Keratinocyte (primary cell): ENCODE data around the gene CTIF. TPM values are rescaled to one million over a fixed set of nuclear protein-coding genes. Genes with fewer than 3 reads are reported as not detected.

Source experiments
- DNase-seq: peaks from one replicate; pipeline ENCODE4 v3.0.0-alpha.2; 2011; ENCODE audit warnings: low read depth, missing footprints, low spot score
- FAIRE-seq: peaks from 2 replicates; lab custom pipeline; 2011; peaks lifted over from hg19 to GRCh38; lab: Jason Lieb, UNC
- H2AFZ ChIP-seq: 2 replicates; pipeline ENCODE4 v1.6.0; 2012; ENCODE audit warnings: low read length, control low read depth, inconsistent platforms; ENCODE audit not compliant: control insufficient read depth
- H3K27ac ChIP-seq: 2 replicates; pipeline ENCODE4 v1.5.1; 2011; ENCODE audit warnings: low read length; ENCODE audit not compliant: control insufficient read depth, insufficient read depth
- H3K27me3 ChIP-seq: 3 replicates; pipeline ENCODE4 v1.6.0; 2011; ENCODE audit warnings: low read length; ENCODE audit not compliant: control insufficient read depth, insufficient read depth; ENCODE audit errors: extremely low read depth
- H3K36me3 ChIP-seq, 2 experiments: 2 replicates in 1 of 2; 3 replicates in 1 of 2; pipeline ENCODE4 v1.5.1; 2011; ENCODE audit warnings: low read length in 2 of 2, mild to moderate bottlenecking in 1 of 2; ENCODE audit not compliant: control insufficient read depth in 2 of 2, insufficient read depth in 2 of 2; ENCODE audit errors: extremely low read depth in 1 of 2
- H3K4me1 ChIP-seq: 3 replicates; pipeline ENCODE4 v1.5.1; 2011; ENCODE audit warnings: low read length; ENCODE audit not compliant: control insufficient read depth, insufficient read depth; ENCODE audit errors: extremely low read depth
- H3K4me2 ChIP-seq: 3 replicates; pipeline ENCODE4 v1.6.0; 2011; ENCODE audit warnings: low read depth, low read length; ENCODE audit not compliant: control insufficient read depth, insufficient read depth; ENCODE audit errors: extremely low read depth
- H3K4me3 ChIP-seq, 3 experiments: fragments of 200-600 bp in 1 of 3; sonication (generic) in 1 of 3; 2 replicates in 2 of 3; 3 replicates in 1 of 3; pipeline ENCODE4 v1.5.1; 2011 to 2016; ENCODE audit warnings: low read length in 3 of 3, mild to moderate bottlenecking in 3 of 3, control low read depth in 2 of 3, inconsistent platforms in 1 of 3, low read depth in 1 of 3, mixed read lengths in 1 of 3, mixed run types in 1 of 3, moderate library complexity in 1 of 3; ENCODE audit not compliant: control insufficient read depth in 2 of 3, insufficient read depth in 2 of 3; ENCODE audit errors: extremely low read depth in 1 of 3
- H3K79me2 ChIP-seq: 2 replicates; pipeline ENCODE4 v1.6.0; 2012; ENCODE audit warnings: low read length; ENCODE audit not compliant: control insufficient read depth, insufficient read depth
- H3K9ac ChIP-seq: 3 replicates; pipeline ENCODE4 v1.6.0; 2011; ENCODE audit warnings: low read length; ENCODE audit not compliant: control insufficient read depth, insufficient read depth; ENCODE audit errors: extremely low read depth
- H3K9me1 ChIP-seq: 3 replicates; pipeline ENCODE4 v1.6.0; 2011; ENCODE audit warnings: low read length; ENCODE audit not compliant: control insufficient read depth, insufficient read depth; ENCODE audit errors: extremely low read depth
- H3K9me3 ChIP-seq: 2 replicates; pipeline ENCODE4 v1.5.1; 2012; ENCODE audit warnings: low read depth, low read length; ENCODE audit not compliant: control insufficient read depth
- H4K20me1 ChIP-seq: 3 replicates; pipeline ENCODE4 v1.6.0; 2011; ENCODE audit warnings: low read length; ENCODE audit not compliant: control insufficient read depth, insufficient read depth; ENCODE audit errors: extremely low read depth
- CTCF ChIP-seq, 3 experiments: IDR thresholded peaks in 1 of 3; conservative IDR thresholded peaks in 1 of 3; optimal IDR thresholded peaks in 1 of 3; 2 replicates in 2 of 3; 3 replicates in 1 of 3; pipeline versions ENCODE3 to v1.5.1; 2011; ENCODE audit warnings: low read length in 3 of 3, mild to moderate bottlenecking in 3 of 3, moderate library complexity in 2 of 3, control low read depth in 1 of 3, inconsistent platforms in 1 of 3; ENCODE audit not compliant: insufficient read depth in 2 of 3; ENCODE audit errors: extremely low read depth in 1 of 3
- EZH2 ChIP-seq: IDR thresholded peaks from one replicate; pipeline ENCODE4 v1.6.1; 2012; ENCODE audit warnings: inconsistent platforms, mild to moderate bottlenecking, low read length, moderate library complexity
- dilution Hi-C: fragments of 300-500 bp; cut with MboI; formaldehyde crosslinking; loops from one replicate; pipeline ENCODE4 v1.7.0; 2020; ENCODE audit warnings: low sequenced_read_pairs; ENCODE audit not compliant: extremely low pct_ligation_motif_present
- polyA plus RNA-seq, 5 experiments: library from polyadenylated mRNA; depleted of rRNA in 3 of 5; stranded (reverse) in 3 of 5; stranded (forward) in 1 of 5; unstranded in 1 of 5; fragments of >200 nt; gene quantifications; 1 replicate in 1 of 5; 2 replicates in 3 of 5; 3 replicates in 1 of 5; pipeline versions ENCODE4 v1.2.1 to v1.2.3, GENCODE V29; 2011 to 2012; ENCODE audit warnings: missing spikeins in 2 of 5, low read depth in 1 of 5, low replicate concordance in 1 of 5

CTIF gene
- polyA plus RNA-seq, 1 donor (not counting 4 experiments of a cell fraction or from before 2014, with no cell fraction given): 15.0 TPM

- DNase-seq (no peak), FAIRE-seq (no peak)
- peaks cover 2 to 5% of the 10 kb centered on the region in 2 experiments for H3K36me3 ChIP-seq
- H2AFZ ChIP-seq: no peak overlapping the region
- no peak for TF ChIP-seq EZH2
- TF ChIP-seq CTCF (optimal IDR thresholded peaks at IDR 0.05 in 1 of 3, IDR thresholded peaks at IDR 0.05 in 1 of 3, conservative IDR thresholded peaks at IDR 0.05 in 1 of 3; ENCODE audit: extremely low read depth in 1 of 3, insufficient read depth in 2 of 3, low read length in 3 of 3): no peak
- H3K4me3 ChIP-seq: no peak overlapping the region
- dilution Hi-C loops: no loop called here
- H3K4me2 ChIP-seq: no peak overlapping the region
- no peak overlapping the region for H3K27ac ChIP-seq
- no peaks in the 10 kb centered on the region for H3K9me3 ChIP-seq
- H4K20me1 ChIP-seq: no peaks in the 10 kb centered on the region
- peaks cover 3% of the 10 kb centered on the region for H3K9me1 ChIP-seq
- H3K9ac ChIP-seq: no peak overlapping the region
- H3K4me1 ChIP-seq: peaks cover 11% of the 10 kb centered on the region
- no peaks in the 10 kb centered on the region for H3K27me3 ChIP-seq
- H3K79me2 ChIP-seq: peaks cover 3% of the 10 kb centered on the region
These were observed 104.4 kb downstream of the CTIF start for GRCh38 chr18:48643262-48643661.

- no peak overlapping the region for H2AFZ ChIP-seq
- H3K9me3 ChIP-seq: no peaks in the 10 kb centered on the region
- peaks cover 2 to 5% of the 10 kb centered on the region in 2 experiments for H3K36me3 ChIP-seq
- peaks cover 3% of the 10 kb centered on the region for H3K9me1 ChIP-seq
- H3K4me3 ChIP-seq: no peak overlapping the region
- no peaks in the 10 kb centered on the region for H3K27me3 ChIP-seq
- TF ChIP-seq EZH2: no peak
- no peak for TF ChIP-seq CTCF (optimal IDR thresholded peaks at IDR 0.05 in 1 of 3, IDR thresholded peaks at IDR 0.05 in 1 of 3, conservative IDR thresholded peaks at IDR 0.05 in 1 of 3; ENCODE audit: extremely low read depth in 1 of 3, insufficient read depth in 2 of 3, low read length in 3 of 3)
- dilution Hi-C loops: no loop called here
- H3K9ac ChIP-seq: no peak overlapping the region
- H3K4me1 ChIP-seq: peaks cover 11% of the 10 kb centered on the region
- peaks cover 3% of the 10 kb centered on the region for H3K79me2 ChIP-seq
- H4K20me1 ChIP-seq: no peaks in the 10 kb centered on the region
- H3K27ac ChIP-seq: no peak overlapping the region
- H3K4me2 ChIP-seq: no peak overlapping the region
- DNase-seq (no peak), FAIRE-seq (no peak)
These were observed 105.2 kb downstream of the CTIF start for GRCh38 chr18:48644029-48644428.
